ENCODE measurements around the gene GSDME.

The GSDME gene

GRCh38 chr7:24718431-24718831 is 38.8 kb downstream of the GSDME start:
- no peaks in the 10 kb centered on the region for H3K36me3 Mint-ChIP-seq (ENCODE audit: insufficient read depth)
- H3K9me3 Mint-ChIP-seq = no peaks in the 10 kb centered on the region
- H3K27ac Mint-ChIP-seq = no peak overlapping the region
- H3K4me3 Mint-ChIP-seq = no peak overlapping the region
- peaks cover 8 to 9% of the 10 kb centered on the region in 2 donors for H3K4me1 Mint-ChIP-seq (ENCODE audit: low read depth in 2 of 2)
- DNase-seq (no peak), ATAC-seq (replicated peaks) (no peak)
- peaks cover 27 to 78% of the 10 kb centered on the region in 2 donors for H3K27me3 Mint-ChIP-seq

DNA sequence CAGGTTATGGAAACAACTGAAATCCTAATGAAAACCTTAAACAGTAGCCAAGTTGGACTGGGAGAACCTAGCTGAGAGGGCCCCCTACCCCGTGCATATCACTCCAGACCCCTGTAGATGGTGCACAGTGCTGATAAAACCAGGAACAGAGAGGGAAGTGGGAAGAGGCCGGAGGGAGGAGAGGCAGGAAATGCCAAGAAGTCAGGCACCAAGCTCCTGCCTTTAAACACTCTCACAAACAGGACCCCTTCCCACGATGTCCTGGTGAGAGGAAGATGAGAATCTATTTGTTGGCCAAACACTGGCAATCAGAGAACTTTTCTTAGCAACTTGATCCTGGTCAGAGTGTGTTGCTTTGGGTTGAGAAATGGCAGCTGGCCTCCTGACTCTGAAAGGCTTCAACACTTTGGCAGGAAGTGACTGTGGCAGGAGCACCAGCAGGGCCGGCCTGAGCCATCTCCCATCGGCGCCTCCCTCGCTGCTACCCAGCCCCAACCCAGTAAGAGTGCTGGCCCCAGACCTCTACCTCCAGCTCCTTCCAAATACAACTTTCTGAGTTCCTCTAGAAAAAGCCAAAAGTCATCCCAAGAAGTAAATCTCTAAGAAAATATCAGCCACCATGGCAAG is 39.5 kb downstream of the GSDME start:
- DNase-seq = no peak
- H3K27ac Mint-ChIP-seq = no peak overlapping the region
- no peaks in the 10 kb centered on the region for H3K36me3 Mint-ChIP-seq (ENCODE audit: insufficient read depth)
- H3K27me3 Mint-ChIP-seq = peaks cover 33 to 85% of the 10 kb centered on the region in 2 donors
- no peak overlapping the region for H3K4me3 Mint-ChIP-seq
- H3K4me1 Mint-ChIP-seq (ENCODE audit: low read depth in 2 of 2) = peaks cover 8 to 9% of the 10 kb centered on the region in 2 donors
- ATAC-seq (replicated peaks) = no peak
- H3K9me3 Mint-ChIP-seq = no peaks in the 10 kb centered on the region

DNA sequence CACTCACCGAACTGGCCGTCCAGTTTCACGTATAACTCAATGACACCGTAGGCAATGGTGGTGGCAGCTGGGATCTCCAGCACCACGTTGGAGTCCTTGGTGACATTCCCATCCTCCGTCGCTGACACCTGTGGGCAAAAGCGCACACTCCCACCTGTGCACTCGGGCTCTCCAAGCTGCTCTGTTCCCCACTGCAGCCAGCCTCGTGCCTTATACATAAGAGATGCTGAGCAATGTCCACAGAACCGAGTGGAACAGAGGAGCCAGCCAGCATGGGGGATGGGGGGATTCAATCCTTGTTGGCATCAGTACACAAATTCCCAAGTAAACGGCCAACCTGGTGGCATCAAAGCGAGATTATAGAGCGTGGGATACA is 40.0 kb downstream of the GSDME start:
- Mint-ChIP-seq H3K9me3 (no peaks in the 10 kb centered on the region), H3K27ac (no peak overlapping the region), H3K4me3 (no peak overlapping the region), H3K4me1 (ENCODE audit: low read depth in 2 of 2) (peaks cover 8 to 9% of the 10 kb centered on the region in 2 donors), H3K36me3 (ENCODE audit: insufficient read depth) (no peaks in the 10 kb centered on the region), H3K27me3 (peaks cover 38 to 90% of the 10 kb centered on the region in 2 donors)
- DNase-seq (no peak), ATAC-seq (replicated peaks) (no peak)

DNA sequence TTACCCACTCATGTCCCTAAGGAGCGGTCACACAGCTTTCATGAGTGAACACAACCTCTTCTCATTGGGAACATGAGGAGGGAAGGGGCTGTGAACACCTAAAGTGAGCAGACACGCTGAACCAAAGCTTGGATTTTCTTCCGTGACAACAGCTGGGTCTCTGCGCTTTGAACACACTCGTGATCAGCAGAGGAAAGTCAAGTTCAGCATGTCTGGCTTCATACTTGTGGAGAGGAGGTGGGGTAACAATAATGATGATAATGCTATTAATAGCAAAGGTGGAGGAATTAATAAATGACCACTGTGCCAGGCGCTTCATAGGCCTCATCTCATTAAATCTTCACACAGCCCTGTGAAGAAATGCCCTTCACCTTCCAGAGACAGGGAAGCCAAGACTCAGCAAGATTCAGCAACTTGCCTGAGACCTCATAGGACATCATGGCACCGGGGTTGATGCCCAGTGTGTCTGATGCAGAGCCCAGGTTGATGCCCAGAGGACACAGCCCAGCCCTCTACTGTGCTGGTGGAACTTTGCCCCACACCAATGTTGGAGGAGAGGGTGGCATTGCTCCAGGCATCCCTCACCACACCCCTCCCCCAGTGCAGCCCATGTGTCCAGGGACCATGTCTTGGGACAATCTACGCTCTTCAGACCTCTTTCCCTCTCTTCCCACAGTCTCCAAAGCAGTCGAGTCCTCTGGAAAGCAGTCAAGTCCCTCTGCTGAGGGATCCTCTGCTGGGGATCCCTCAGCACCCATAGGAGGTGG is 40.6 kb downstream of the GSDME start:
- H3K36me3 Mint-ChIP-seq (ENCODE audit: insufficient read depth) = no peaks in the 10 kb centered on the region
- no peak overlapping the region for H3K4me3 Mint-ChIP-seq
- DNase-seq (no peak), ATAC-seq (replicated peaks) (no peak)
- no peaks in the 10 kb centered on the region for H3K9me3 Mint-ChIP-seq
- H3K27ac Mint-ChIP-seq = no peak overlapping the region
- H3K27me3 Mint-ChIP-seq = peaks cover 41 to 88% of the 10 kb centered on the region in 2 donors
- peaks cover 8 to 9% of the 10 kb centered on the region in 2 donors for H3K4me1 Mint-ChIP-seq (ENCODE audit: low read depth in 2 of 2)

- Mint-ChIP-seq H3K4me1 (ENCODE audit: low read depth in 2 of 2) (peaks cover 8 to 9% of the 10 kb centered on the region in 2 donors), H3K4me3 (no peak overlapping the region), H3K27ac (no peak overlapping the region), H3K27me3 (peaks cover 41 to 80% of the 10 kb centered on the region in 2 donors), H3K9me3 (no peaks in the 10 kb centered on the region), H3K36me3 (ENCODE audit: insufficient read depth) (no peaks in the 10 kb centered on the region)
- ATAC-seq (replicated peaks) (peak; percentile 48), DNase-seq (no peak)
These were observed 41.4 kb downstream of the GSDME start for GRCh38 chr7:24715661-24716479.

- Mint-ChIP-seq H3K4me1 (ENCODE audit: low read depth in 2 of 2) (peaks cover 8 to 9% of the 10 kb centered on the region in 2 donors), H3K4me3 (no peak overlapping the region), H3K9me3 (no peaks in the 10 kb centered on the region), H3K36me3 (ENCODE audit: insufficient read depth) (no peaks in the 10 kb centered on the region), H3K27ac (no peak overlapping the region), H3K27me3 (peaks cover 41 to 75% of the 10 kb centered on the region in 2 donors)
- ATAC-seq (replicated peaks) (no peak), DNase-seq (no peak)
These were observed 42.1 kb downstream of the GSDME start for GRCh38 chr7:24715171-24715570.

DNA sequence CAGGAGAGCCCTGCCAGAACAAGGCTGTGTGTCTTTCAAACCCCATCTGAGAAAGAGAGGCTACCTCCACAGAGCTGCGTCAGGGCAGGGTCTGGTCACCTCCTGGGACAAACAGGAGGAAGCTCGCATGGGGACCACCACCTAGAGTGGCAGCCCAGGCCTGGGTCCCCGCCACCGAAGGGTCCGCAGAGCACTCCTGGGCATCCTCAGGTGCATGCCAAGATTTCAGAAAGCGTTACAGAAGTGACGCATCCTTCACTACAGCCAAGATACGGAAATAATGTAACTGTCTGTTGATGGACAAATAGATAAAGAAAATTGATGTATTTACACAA is 42.6 kb downstream of the GSDME start:
- Mint-ChIP-seq H3K4me3 (no peak overlapping the region), H3K4me1 (ENCODE audit: low read depth in 2 of 2) (peaks cover 8 to 9% of the 10 kb centered on the region in 2 donors), H3K9me3 (no peaks in the 10 kb centered on the region), H3K36me3 (ENCODE audit: insufficient read depth) (no peaks in the 10 kb centered on the region), H3K27me3 (peaks cover 41 to 74% of the 10 kb centered on the region in 2 donors), H3K27ac (no peak overlapping the region)
- DNase-seq = no peak
- ATAC-seq (replicated peaks) = no peak

DNA sequence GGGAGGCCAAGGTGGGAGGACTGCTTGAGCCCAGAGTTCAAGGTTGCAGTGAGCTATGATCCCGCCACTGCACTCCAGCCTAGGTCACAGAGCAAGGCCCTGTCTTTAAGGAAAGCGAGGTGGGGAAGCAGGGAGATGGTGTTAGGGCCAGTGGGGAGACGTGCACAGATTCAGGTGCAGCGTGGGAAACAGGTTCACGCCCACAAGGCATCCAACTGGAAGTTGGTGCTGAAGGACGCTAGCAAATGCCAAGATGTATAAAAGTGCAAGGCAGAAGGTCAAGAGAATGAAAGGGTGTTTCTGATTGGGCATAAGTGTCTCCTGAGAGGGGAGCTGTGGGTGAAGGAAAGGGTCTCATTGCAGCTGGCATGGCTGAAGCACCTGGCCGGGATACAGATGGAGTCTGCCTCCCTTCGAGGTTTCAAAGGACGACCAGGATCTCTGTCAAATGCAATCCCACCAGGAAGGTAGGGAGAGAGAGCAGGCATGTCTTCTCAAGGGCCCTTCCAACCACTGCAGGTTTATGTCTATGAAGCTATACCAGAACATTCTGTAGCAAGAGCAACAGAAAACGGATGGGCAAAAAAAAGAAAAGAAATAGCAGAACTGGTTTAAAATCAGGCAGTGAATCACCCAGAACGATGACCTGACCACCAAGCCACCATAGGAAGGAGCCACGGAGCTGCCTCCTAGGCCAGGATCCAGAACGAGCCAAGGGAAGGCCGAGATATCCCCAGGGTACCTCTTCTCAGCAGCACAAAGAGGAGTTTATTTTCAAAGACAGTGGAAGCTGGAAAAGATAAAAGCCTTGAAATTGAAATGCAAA is 43.2 kb downstream of the GSDME start:
- Mint-ChIP-seq H3K27ac (no peak overlapping the region), H3K9me3 (no peaks in the 10 kb centered on the region), H3K4me3 (no peak overlapping the region), H3K36me3 (ENCODE audit: insufficient read depth) (no peaks in the 10 kb centered on the region), H3K4me1 (ENCODE audit: low read depth in 2 of 2) (peaks cover 8 to 9% of the 10 kb centered on the region in 2 donors), H3K27me3 (peaks cover 41 to 68% of the 10 kb centered on the region in 2 donors)
- DNase-seq (no peak), ATAC-seq (replicated peaks) (no peak)

DNA sequence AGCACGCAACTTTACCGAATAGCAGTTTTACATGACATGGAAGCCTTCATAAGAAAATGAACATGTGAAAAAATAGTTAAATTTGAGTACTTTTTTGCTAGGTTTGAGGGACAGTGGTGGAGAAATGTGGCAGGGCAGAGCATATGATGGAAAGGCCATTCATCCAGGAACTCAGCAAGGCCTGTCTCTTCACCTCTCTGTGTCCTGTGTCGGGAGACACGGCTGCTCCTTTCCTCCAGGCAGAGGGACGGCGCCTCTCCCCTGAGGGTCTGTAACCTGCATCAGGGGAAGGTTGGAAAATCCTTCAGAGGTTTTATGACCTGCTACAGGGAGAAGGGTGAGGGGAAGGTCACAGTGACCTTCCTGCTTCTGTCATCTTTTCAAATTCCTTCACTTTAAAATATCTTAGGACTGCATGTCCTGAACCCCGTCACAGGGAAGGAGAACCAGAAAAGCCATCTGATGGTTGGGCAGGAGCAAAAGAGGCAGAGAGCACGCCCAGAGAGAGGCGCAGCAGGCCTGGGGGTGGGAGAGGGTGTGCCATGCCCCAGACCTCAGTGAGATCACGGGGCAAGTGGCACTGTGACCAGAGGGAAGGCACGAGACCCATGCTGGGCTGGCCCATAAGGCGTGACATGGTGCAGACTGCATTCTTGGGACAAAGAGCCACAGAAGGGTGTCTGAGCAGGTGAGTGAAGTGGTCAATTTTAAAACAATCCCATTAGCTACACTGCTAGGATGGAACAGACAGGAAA is 44.0 kb downstream of the GSDME start:
- Mint-ChIP-seq H3K9me3 (no peaks in the 10 kb centered on the region), H3K36me3 (ENCODE audit: insufficient read depth) (no peaks in the 10 kb centered on the region), H3K27me3 (peaks cover 41 to 65% of the 10 kb centered on the region in 2 donors), H3K4me3 (no peak overlapping the region), H3K27ac (no peak overlapping the region), H3K4me1 (ENCODE audit: low read depth in 2 of 2) (peaks cover 8 to 9% of the 10 kb centered on the region in 2 donors)
- DNase-seq = no peak
- ATAC-seq (replicated peaks) = no peak

DNA sequence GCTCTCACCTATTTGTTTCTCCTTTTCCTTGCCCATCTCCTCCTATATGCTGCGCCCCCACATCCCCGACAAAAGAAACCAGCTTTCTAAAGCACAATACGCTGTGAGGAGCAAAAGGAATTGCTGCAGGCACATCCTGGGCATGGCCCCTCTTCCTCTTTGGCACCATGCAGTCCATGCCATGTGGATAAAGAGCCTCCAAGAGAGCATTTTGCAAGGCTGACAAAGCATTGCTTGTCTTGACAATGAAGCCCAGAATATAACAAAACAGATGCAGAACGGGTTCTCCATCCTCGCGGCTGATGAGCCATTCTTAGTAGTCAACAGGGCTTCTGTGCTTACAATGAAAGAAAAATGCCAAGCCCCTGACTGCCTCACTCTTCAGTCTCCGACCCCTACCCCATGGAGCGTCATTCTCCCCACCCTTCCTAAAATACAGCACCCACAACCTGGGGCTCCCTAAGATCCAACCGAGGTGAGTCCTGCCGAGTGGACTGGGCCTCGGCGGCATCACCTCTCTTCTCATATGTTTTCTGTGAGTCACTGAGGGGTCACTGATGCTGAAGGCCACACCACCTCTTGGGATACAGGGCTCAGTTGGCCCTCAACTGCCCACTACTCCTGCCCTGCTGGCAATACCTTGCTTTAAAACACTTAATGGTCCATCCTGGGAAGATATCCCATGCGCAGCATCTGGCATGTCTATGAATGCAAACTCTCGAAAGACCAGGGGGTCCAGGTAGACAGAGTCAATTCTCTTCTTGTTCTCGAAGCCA is 47.5 kb downstream of the GSDME start:
- Mint-ChIP-seq H3K4me3 (no peak overlapping the region), H3K4me1 (ENCODE audit: low read depth in 2 of 2) (no peaks in the 10 kb centered on the region), H3K27ac (no peak overlapping the region), H3K36me3 (ENCODE audit: insufficient read depth) (no peaks in the 10 kb centered on the region), H3K27me3 (peaks cover 26 to 35% of the 10 kb centered on the region in 2 donors), H3K9me3 (no peaks in the 10 kb centered on the region)
- ATAC-seq (replicated peaks) = no peak
- no peak for DNase-seq

DNA sequence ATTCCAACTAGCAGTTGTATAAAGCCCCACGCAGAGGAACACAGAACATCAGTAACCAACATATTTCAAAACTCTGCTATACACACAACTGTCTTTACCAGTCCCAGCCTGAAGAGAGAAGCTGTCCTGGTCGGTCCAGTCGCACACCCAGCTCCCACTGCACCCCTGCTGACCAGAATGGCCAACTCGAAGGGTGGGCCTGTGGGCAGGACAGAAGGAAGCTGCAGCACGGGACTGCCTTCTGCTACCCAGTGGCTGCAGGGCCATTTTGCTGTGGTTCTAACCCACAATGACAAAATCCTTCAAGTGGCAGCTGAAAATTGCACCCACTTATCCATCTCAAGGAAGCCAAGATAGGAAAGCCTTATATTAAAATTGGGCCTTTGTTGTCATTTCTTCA is 48.2 kb downstream of the GSDME start:
- H3K27me3 Mint-ChIP-seq = peaks cover 19 to 27% of the 10 kb centered on the region in 2 donors
- no peaks in the 10 kb centered on the region for H3K36me3 Mint-ChIP-seq (ENCODE audit: insufficient read depth)
- no peak overlapping the region for H3K27ac Mint-ChIP-seq
- H3K4me3 Mint-ChIP-seq = no peak overlapping the region
- ATAC-seq (replicated peaks) (no peak), DNase-seq (no peak)
- no peaks in the 10 kb centered on the region for H3K4me1 Mint-ChIP-seq (ENCODE audit: low read depth in 2 of 2)
- H3K9me3 Mint-ChIP-seq = no peaks in the 10 kb centered on the region

GRCh38 chr7:24707988-24708615 is 49.2 kb downstream of the GSDME start:
- ATAC-seq (replicated peaks) = no peak
- Mint-ChIP-seq H3K27me3 (peaks cover 10 to 18% of the 10 kb centered on the region in 2 donors), H3K36me3 (ENCODE audit: insufficient read depth) (no peaks in the 10 kb centered on the region), H3K4me1 (ENCODE audit: low read depth in 2 of 2) (no peaks in the 10 kb centered on the region), H3K27ac (no peak overlapping the region), H3K4me3 (no peak overlapping the region), H3K9me3 (no peaks in the 10 kb centered on the region)
- DNase-seq = no peak
